Upper lobe of right lung (tissue), 1 donor: ENCODE data around the gene CDK5R1. TPM values are rescaled to one million over a fixed set of nuclear protein-coding genes. Genes with fewer than 3 reads are reported as not detected.

Experiments used
- ATAC-seq: fragments of 200-7000 bp; cut with Tn5 transposase; one replicate; pipeline ENCODE4 v1.9.1; 2020; ENCODE audit warnings: mild to moderate bottlenecking, moderate library complexity
- DNase-seq: peaks from one replicate; pipeline ENCODE4 v3.0.0-alpha.2; 2020
- H3K27ac ChIP-seq: fragments of 200-600 bp; one replicate; pipeline ENCODE4 v1.8.0; 2022
- H3K27me3 ChIP-seq: fragments of 200-600 bp; one replicate; pipeline ENCODE4 v1.8.0; 2022; ENCODE audit warnings: mild to moderate bottlenecking
- H3K36me3 ChIP-seq: fragments of 200-600 bp; one replicate; pipeline ENCODE4 v1.8.0; 2022
- H3K4me1 ChIP-seq: fragments of 200-600 bp; one replicate; pipeline ENCODE4 v1.8.0; 2022
- H3K4me3 ChIP-seq: fragments of 200-600 bp; one replicate; pipeline ENCODE4 v1.8.0; 2022; ENCODE audit warnings: mild to moderate bottlenecking
- H3K9me3 ChIP-seq: fragments of 200-600 bp; one replicate; pipeline ENCODE4 v1.8.0; 2022
- intact Hi-C: fragments of 100-400 bp; cut with DNase I; formaldehyde crosslinking; loops from one replicate; pipeline ENCODE4 v1.11.0; 2022
- total RNA-seq: library from RNA; stranded (reverse); fragmentation: NEBNext Ultra II Directional; extraction: Animal tissue kit (Norgen Biotek cat#: 25700); gene quantifications from one replicate; pipeline ENCODE4 v1.2.1, GENCODE V29; 2021
- TF ChIP-seq, protein P1 (sequence below): fragments of 200-600 bp; IDR thresholded peaks from one replicate; pipeline ENCODE4 v1.8.0; 2022; ENCODE audit warnings: antibody characterized with exemption
- donor health status: DM: no; HTN: yes; CAD: no; lungs with severe emphysema.

The CDK5R1 gene
- total RNA-seq, 1 donor from 2014 or later: 1.6 TPM

DNA sequence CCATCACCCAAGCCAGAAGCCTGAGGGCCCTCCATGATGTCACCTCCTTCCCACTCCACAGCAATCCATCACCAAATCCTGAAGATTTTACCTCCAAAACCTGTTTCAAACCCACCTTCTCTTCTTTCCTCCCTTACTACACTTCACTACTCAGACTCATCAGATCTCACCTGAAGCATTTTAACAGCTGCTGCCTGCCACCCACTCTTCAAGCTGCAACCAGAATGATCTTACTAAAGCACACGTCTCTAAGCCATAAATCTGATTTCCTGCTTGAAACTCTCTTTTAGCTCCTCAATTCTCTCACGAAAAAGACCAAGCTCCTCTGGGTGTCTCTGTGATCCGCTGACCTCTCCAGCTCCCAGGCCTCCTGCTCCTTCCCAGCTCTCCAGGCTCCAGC is 46.5 kb downstream of the CDK5R1 start:
- peaks cover 4% of the 10 kb centered on the region for H3K4me1 ChIP-seq
- H3K4me3 ChIP-seq: no peak overlapping the region
- TF ChIP-seq, protein P1, sequence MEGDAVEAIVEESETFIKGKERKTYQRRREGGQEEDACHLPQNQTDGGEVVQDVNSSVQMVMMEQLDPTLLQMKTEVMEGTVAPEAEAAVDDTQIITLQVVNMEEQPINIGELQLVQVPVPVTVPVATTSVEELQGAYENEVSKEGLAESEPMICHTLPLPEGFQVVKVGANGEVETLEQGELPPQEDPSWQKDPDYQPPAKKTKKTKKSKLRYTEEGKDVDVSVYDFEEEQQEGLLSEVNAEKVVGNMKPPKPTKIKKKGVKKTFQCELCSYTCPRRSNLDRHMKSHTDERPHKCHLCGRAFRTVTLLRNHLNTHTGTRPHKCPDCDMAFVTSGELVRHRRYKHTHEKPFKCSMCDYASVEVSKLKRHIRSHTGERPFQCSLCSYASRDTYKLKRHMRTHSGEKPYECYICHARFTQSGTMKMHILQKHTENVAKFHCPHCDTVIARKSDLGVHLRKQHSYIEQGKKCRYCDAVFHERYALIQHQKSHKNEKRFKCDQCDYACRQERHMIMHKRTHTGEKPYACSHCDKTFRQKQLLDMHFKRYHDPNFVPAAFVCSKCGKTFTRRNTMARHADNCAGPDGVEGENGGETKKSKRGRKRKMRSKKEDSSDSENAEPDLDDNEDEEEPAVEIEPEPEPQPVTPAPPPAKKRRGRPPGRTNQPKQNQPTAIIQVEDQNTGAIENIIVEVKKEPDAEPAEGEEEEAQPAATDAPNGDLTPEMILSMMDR: no peak
- no peaks in the 10 kb centered on the region for H3K36me3 ChIP-seq
- DNase-seq (no peak), ATAC-seq (no peak)
- intact Hi-C loops: no loop called here
- H3K27ac ChIP-seq: no peak overlapping the region
- no peaks in the 10 kb centered on the region for H3K9me3 ChIP-seq
- H3K27me3 ChIP-seq: no peaks in the 10 kb centered on the region

DNA sequence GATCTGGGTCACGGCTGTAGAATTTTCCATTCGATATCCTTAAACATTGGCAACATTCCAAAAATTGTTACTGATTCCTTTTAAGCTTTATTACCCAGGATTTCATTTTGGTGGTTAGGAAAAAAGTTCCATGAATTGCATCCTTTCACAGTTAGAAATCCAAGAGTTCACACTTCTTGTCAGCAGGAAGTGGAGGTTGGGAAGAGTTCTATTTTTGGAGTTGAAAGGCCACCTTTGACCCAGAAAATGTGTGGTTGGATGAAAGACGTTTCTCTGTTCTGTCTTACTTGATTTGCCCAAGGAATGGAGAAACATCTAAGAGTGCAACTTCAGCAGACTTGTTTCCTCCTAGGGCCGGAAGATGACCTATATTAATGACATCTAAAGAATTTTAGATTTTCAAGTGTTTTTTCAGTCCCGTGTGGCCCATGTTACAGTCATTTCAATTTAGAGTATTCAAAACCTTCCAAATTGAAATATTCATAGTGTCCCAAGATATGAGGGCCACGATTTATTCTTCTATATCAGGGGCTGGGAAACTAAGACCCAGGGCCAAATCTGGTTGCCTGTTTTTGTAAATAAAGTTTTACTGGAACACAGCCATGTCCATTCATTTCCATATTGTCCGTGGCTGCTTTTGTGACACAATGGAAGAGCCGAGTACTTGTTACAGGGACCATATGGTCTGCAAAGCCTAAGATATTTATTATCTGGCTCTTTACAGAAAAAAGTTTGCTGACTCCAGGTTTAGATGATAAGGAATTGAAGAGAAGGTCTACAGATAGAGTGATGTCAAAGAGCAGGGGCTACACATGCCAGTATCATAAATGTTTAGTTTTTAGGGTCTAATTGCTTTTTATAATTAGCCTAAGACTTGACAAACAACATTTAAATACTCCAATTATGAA is 50.2 kb downstream of the CDK5R1 start:
- peaks cover 4% of the 10 kb centered on the region for H3K4me1 ChIP-seq
- no peak for DNase-seq
- no peaks in the 10 kb centered on the region for H3K9me3 ChIP-seq
- no peaks in the 10 kb centered on the region for H3K27me3 ChIP-seq
- intact Hi-C loops: no loop called here
- H3K4me3 ChIP-seq: no peak overlapping the region
- peak; percentile 53 for ATAC-seq
- no peaks in the 10 kb centered on the region for H3K36me3 ChIP-seq
- TF ChIP-seq, protein P1: no peak
- H3K27ac ChIP-seq: no peak overlapping the region

Other genes with a start within 250 kb of the CDK5R1 start
- gene RHBDL3, start 221.2 kb upstream of the CDK5R1 start, total RNA-seq: 0.41 TPM
- 14.2 TPM for gene C17orf75, start 144.8 kb upstream of the CDK5R1 start, total RNA-seq
- 133 TPM for gene ZNF207, start 136.8 kb upstream of the CDK5R1 start, total RNA-seq
- gene PSMD11, start 42.5 kb upstream of the CDK5R1 start, total RNA-seq: 62.8 TPM